A204.1 (cell line): Measurements from ENCODE around the gene AGBL3.

Experiments
- FAIRE-seq: peaks from 2 replicates; lab custom pipeline; 2012; peaks lifted over from hg19 to GRCh38; lab: Jason Lieb, UNC

The AGBL3 gene

DNA sequence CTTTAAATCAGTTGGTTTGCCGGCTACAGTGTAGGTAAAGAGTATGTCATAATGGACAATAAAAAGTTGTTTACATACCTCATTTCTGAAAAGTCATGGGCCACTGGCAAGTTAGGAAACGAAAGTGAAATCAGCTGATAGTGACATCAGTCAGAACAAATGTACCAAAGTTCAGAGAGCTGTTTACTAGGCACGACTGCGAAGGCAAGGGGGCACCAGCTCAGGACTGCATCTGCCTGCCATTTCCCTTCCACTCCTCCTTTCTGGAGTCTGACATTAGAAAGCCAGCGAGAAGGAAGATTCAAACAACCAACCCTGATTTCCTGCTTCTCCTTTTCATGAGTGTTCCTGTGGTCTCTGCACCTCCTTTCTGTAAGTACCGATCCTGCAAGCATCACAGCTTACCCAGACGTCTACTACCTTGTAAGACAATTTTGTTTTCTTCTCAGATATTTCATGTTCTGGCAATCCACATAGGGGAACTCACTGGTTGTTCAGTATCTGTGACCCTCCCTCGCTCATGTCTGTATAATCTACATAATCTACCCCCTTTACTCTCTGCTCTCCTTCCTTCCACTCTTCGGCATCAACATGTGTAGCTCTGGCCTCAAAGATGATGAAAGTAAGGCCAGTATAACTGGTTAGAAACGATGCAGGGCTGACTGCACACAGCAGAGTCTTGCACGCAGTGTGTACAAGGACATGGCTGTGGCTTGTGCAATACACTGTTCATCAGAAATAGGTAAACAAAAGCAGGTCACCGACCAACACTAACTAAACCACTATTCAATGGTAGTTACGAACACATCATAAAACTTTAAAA is 161.8 kb downstream of the AGBL3 start, which contains the start of gene TMEM140:
TSS of gene TMEM140 (plus strand) at position 174 of the 823 bp plus-strand sequence. CDS start 16,370 bp downstream, outside the sequence.
- peak; percentile 49 for FAIRE-seq

DNA sequence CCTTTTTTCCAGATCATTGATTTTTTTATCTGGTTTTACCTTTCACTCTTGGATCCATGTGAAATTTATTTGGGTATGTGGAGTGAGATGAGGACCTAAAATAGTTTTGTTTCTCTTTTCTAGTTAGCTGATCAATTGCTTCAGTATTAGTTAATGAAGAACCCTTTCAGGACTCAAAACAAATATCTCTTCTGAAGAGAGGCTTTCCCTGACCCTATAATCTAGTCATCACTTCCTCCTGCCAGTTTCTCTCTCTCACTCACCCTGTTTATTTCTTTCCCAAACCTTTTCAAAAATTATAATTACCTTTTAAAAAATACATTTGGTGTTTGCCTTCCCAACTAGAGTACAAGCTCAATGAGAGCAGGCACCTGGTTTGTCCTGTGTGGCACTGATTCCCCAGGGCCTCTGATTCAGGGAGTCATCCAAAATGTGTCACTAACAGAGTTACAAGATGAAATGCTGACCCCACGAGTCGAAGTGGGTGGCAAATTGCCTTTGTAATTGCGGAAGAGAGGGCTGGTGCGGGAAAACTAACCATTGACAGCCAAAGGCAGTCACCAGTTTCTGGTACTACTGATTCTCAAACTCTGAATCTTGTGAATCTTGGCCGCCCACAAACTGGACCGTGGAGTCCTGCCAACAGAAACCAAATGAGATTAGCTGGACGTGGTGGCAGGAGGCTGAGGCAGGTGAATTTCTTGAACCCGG is 163.9 kb downstream of the AGBL3 start:
- FAIRE-seq = no peak

DNA sequence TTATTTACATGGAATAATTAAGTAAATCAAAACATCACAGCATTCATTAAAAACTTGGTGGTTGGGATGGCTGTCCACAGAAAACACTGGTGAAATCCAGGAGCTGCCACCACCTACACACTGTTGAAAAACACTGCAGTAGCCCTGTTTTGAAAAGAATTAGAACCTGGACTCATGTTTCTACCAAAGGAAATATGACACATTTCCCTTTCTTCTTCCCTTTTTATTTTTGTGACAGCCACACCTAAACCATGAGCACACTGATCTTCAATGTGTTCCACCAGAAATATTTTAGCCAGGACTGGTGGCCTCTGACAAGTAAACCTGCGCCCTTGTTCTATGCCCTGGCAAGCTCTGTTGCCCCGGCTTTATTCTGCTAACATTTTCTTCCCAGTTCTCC is 164.8 kb downstream of the AGBL3 start:
- FAIRE-seq = no peak

DNA sequence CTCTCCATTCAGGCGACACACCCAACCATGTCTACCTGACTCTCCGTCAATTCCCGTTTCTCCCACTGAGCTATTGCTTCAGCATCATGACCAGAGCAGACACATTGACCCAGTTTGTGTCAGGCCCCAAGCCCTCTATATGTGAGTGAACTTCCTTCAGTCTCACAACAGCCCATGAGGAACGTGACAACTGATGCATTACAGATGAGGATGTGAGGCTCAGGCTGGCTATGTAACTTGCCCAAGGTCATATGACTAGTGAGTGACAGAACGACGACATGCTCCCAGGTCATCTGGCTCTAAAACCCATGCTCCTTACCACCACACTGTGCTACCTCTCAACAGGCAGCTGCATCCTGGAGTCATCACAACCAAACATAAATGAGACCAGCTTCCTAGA is 165.2 kb downstream of the AGBL3 start:
- no peak for FAIRE-seq

DNA sequence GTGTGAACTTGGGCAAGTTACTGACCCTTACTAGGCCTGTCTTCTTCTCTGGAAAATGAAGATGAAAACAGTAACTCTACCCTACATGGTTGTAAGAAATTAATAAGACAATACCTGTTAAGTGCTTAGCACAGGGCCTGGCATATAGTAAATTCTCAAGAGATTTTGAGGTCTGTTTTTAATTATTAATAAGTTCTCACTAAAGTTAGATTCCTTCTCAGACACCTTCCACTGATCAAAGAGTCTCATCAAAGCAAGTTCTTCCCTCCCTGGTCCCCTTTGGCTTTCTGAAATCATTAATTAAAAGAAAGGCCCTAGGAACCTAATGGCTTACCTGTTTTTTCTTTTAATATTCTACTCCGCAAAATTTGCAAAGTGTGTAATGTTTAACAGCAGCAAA is 166.1 kb downstream of the AGBL3 start:
- no peak for FAIRE-seq

DNA sequence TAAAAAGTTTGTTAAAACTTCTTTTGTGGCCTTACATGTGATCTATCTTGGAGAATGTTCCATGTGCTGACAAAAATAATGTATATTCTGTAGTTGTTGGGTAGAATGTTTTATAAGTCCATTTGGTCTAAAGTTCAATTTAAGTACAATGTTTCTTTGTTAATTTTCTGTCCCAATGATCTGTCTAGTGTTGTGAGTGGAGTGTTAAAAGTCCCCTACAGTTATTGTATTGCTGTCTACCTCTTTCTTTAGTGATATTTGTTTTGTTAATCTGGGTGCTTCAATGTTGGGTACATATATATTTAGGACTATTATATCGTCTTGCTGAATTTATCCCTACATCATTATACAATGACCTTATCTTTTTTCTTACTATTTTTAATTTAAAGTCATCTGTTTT is 168.4 kb downstream of the AGBL3 start:
- FAIRE-seq = no peak

DNA sequence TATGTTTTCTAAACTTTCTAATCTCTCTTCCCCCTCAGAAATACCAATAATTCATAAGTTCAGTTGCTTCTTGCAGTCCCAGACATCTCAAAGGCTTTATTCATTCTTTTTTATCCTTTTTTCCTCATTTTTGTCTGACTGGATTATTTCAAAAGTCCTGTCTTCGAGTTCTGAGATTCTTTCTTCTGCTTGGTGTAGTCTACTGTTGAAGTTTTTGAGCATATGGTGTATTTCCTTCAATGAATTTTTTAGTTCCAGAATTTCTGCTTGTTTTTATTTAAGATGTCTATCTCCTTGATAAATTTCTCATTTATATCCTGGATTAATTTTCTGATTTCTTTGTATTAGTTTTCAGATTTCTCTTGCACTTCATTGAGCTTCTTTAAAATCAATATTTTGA is 170.0 kb downstream of the AGBL3 start:
- FAIRE-seq = no peak

DNA sequence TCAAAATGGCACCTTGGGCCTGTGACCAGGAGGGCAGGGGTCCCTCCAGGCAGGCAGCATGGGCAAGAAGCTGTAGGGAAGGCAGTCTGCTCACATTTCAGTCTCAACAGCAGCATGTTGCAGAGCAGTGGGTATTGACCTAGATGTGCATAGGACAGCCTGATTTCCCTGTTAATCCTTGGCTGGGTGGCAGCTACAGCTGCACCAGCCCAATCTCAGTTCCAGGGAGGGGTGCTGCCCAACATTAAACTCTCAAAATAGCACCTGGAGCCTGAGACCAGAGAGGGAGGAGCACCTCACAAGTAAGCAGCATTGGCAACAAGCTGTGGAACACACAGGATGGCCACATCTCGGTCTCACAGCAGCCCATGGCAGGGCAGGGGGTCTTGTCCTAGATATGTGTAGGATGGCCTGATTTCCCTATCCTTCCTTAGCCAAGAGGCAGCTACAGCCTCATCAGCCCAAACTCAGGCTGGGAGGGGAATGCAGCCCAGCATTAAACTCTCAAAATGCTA is 171.9 kb downstream of the AGBL3 start:
- no peak for FAIRE-seq

DNA sequence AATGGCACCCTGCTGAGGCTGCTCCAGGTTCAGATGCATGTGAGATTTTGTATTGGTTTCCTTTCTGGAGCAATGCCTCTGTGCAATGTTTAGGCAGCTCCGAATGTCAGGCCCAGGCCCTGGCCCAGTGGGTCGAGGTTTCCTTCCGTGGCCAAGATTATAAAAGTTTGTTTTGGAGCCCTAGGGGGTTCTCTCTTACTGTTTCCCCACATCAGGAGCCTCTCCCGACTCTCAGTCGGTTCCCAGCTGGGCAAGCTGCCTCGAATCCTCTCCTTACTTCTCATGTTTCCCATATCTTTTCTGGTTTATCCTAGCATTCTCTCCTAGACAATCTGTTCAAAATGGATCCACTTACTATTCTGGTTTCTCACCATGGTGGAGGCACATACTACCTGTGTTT is 172.6 kb downstream of the AGBL3 start:
- no peak for FAIRE-seq

DNA sequence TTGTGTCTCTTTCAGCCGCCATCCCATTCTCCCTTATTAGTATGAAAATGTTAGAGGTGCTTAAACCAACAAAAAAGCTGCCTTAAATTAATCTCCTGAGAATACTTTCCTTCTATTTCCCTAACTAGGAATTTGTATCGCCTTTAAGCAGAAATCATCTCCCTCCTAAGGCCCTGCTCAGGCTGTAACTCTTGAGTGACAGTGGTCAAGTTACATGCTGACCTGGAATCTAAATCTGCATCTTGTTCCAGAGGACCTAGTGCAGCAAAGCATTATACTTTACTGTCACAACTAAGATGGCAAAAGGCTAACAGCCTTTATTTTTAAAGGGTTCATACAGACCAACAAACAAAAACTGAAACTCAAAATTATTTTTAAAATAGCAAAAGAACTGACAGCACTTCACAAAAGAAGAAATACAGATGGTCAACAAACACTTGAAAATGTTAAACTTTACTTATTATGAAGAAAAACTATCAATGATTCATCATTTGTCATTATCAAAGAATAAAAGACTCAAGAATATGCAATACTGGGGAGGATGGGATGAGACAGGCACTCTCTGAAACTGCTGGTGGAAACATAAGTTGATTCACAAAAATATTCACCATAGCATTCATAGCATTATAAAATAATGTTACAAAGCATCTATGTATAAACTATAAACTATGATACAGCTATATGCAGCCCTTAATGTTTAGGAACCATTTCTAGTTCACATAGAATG is 173.2 kb downstream of the AGBL3 start:
- FAIRE-seq = no peak

DNA sequence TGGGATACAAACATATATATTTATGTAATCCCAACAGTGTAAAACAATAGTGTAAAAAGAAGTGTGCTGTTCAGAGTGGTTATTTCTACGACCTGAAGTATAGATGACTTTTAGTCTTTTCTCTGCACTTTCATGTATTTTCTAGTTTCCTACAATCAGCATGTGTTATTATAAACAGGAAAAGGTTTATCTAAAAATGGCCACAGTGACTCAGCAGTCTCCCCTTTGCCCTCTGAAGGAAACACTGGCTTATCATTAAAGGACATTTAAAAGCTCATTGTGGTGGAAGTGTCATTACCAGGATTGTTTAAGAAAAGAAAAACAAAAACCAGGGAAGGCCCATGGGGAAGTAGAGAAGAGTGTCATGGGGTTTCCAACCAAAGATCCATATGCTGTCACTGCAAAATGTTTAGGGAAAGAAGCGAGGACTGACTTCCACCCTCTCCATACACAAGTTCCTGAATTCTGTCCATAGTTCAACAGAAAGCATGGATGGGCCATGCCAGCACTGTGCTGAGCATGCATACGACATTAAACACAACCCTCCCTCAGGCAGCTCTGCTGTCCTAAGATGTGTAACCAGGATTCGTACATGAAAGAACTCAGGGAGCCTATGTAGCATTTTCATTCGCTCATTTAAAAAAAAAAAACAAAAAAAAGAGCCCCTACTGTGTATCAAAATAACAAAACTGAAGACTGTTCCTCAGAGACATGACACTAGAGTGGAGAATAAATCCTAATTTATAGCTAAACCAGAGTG is 174.0 kb downstream of the AGBL3 start:
- no peak for FAIRE-seq

DNA sequence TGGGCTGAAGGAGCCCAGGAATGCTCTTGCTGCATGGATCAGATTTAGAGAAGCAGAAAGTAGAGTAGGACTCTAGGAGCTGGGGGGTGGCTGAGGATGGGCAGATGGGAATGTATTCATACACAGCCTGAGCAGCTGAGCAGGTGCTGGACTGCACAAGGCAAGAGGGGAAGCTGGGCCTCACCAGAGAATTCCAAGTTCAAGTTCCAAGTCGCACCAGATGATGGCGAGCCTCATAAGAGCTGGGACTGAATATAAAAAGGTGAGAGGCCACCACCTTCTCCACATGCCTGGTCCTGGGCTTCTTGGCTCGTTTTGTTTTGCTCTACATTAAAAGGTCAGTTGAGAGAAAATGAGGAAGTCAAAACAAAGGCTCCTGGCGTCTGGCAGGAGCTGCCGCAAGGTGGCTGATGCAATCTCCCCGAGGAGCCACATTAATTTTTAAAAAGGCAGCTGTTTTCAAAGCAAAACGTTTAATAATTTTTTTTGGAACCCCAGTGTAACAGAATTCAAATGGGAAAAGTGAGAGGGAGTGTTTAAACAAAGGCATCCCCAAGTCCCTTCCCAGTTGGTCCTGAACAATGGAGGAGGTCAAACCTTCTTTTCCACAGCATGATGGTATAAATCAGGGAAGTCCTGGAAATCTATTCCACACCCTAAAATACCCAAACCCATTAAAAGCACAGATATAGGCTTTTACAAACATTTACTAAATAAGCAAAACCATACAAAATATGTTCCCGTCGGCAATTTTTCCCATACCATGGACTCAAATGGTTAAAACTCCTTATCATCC is 174.7 kb downstream of the AGBL3 start:
- FAIRE-seq = no peak

DNA sequence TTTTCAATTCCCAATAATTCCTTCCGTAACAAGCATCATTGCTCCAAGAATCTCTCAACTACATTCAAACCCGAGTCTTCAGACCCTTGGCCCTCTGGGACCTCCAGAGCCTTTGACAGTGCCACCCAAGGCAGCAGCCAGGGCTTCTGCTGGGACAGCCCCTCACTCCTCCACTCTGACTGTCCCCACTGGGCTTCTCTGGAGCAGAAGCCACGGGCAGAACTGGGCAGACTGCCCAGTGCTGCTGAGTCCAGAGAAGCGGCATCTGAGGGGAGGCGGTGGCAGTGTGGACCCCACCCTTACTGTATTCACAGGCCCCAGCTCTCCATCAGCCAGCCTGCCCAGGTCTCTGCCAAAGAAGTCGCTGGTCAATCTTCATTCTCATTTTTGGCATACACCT is 175.4 kb downstream of the AGBL3 start:
- FAIRE-seq = no peak

DNA sequence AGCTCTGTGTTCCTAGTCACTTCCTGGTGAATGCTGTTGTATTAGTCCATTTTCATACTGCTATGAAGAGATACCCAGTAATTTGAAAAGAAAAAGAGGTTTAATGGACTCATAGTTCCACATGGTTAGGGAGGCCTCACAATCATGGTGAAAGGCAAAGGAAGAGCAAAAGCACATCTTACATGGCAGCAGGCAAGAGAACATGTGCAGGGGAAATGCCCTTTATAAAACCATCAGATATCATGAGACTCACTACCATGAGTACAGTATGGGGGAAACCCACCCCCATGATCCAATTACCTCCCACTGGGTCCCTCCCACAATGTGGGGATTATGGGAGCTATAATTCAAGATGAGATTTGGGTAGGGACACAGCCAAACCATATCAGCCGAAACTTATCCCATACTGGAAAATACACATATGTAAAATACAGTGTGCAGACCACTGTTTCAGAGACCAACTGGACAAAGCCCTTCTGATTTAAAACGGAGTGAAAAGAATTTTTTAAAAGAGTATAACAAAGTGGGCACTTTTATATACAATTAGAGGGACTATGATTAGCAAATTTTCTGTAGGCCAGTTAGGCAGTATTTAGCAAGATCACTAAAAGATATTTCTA is 176.2 kb downstream of the AGBL3 start:
- no peak for FAIRE-seq

DNA sequence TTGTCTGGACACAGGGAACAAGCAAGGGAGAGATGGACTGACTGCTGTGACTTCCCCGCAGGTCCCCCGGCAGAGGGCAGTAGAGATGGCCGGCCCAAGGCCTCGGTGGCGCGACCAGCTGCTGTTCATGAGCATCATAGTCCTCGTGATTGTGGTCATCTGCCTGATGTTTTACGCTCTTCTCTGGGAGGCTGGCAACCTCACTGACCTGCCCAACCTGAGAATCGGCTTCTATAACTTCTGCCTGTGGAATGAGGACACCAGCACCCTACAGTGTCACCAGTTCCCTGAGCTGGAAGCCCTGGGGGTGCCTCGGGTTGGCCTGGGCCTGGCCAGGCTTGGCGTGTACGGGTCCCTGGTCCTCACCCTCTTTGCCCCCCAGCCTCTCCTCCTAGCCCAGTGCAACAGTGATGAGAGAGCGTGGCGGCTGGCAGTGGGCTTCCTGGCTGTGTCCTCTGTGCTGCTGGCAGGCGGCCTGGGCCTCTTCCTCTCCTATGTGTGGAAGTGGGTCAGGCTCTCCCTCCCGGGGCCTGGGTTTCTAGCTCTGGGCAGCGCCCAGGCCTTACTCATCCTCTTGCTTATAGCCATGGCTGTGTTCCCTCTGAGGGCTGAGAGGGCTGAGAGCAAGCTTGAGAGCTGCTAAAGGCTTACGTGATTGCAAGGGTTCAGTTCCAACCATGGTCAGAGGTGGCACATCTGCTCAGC is 178.2 kb downstream of the AGBL3 start:
- no peak for FAIRE-seq

DNA sequence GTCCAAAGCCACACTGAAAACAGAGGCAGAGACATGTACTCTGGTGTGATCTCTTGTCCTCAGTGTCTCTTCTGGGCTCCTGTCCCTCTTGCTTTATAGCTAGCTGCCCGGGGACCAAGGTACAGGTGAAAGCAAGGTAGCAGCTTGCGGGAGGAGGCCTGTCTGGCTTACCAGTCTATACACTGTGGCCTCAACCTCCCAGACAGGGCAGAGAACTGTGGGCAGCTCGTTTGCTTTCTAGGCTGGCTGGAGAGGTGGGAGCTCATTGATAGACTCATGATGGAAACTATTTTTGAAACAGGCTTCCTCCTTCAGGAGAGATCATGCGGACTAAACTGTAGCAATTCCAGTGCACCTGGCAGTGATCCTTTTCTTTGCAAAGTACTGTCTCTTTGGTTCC is 179.6 kb downstream of the AGBL3 start:
- FAIRE-seq = no peak

DNA sequence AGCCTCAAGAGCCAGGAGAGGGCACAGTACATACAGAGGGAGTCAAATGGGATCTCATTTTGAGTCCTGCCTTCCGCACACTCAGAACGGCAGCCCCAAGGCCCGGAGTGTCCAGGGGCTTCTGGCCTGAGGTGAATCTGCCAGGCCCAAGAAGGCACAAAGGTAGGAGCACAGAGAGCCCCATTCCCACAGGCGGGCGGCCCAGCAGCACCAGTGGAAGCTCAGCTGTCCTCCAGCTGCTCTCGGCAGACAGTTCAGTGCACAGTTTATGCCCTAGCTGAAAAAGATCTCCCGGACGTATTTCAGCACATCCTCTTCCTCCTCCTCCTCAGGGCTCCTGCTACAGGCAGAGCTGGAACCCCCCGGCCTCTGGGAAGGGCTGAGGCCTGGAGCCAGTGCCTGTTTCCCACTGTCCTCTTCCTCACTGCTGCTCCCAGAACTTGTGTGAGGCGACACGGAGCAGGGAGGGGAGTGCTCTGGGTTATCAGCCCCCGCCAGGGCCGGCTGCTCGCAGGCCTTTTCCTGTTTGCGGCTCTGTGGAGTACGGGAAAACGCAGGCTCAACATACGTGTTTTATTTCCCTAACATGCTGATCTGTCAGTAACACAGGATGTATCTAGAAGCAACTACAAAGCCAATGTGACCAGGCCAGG is 180.2 kb downstream of the AGBL3 start:
- FAIRE-seq = no peak

DNA sequence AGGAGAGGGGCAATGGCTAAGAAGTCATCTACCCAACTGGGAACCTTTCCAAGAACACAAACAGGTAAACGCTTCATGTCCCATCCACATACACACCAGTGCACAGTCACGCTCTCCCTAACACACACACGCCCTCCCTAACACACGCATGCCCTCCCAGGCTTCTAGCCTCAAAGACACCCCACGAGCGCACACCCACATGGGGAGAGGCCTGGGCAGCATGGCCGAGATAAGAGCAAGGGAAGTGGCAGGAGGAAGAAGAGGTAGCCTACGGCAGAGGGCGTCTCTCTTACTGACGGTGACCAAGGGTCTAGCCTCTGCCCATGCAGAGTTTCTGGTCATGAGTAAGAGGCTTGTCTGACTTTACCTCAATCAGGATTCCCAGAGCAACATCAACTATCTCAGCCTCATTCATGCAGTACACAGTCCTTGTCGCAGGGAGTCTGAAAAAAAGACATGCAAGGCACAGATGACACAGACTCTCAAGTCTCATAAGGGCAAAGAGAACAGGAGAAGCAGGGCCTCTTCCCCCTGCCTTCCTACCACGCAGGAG is 181.1 kb downstream of the AGBL3 start:
- no peak for FAIRE-seq

DNA sequence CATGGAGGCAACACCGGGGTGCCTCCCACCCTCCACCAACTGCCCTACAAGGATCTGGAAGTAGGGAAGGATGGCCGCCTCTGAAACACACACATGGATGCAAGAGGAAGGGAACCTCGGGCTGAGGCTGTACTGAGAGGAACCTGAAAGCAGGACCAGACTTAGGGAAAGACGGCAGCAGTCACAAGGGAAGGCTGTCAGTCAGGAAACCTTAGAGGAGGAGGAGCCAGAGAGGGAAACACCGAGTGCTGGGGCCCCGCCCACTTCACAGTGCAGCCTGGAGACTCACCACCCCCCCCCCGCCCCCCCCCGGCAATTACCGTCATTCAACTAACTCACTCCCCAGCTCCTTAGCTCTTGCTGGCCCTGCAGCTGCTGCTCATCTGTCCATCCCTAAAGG is 181.7 kb downstream of the AGBL3 start:
- FAIRE-seq = no peak
